ENCODE results near the gene DCAF10.

DNA sequence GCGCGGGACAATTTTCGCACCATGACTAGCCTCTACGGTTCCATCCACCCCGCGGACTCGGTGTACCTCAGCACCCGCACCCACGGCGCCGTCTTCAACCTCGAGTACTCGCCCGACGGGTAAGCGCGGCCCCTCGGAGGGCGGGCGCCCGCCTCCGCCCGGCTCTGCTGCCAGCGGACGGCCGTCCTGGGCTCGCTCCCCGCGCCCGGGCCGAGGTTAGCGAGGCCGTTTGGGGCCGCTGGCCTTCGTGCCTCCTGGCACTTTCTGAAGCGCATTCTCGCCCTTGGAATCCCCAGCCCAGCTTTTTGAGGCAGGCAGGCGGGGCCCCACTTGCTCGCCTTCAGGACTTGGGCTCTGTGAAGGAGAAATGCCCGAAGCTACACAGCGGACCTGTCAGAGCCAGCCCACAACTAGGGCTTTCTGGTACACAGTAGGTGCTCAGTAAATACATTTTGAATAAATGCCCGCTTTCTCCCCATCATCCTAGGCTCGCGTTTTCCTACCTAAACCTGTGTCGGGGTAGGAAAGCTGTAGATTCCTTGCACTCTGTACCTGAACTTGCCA is 772 bp downstream of the DCAF10 start:
- no peak for TF ChIP-seq EZH2 (IDR thresholded peaks at IDR 0.05; ENCODE audit: insufficient read depth, poor library complexity, severe bottlenecking)
- no peak for TF ChIP-seq EZH2phosphoT487 (IDR thresholded peaks at IDR 0.05; ENCODE audit: insufficient read depth, low read depth)
